Heart left ventricle (tissue), 13 donors: ENCODE measurements around the gene TAPBP.

Source experiments
- POLR2A ChIP-seq, 2 donors: fragments of 450-650 bp; IDR thresholded peaks; one replicate each; pipeline ENCODE4 v1.6.1; 2017; ENCODE audit warnings: antibody characterized with exemption in 2 of 2, mild to moderate bottlenecking in 2 of 2, moderate library complexity in 2 of 2
- TF ChIP-seq, protein P1 (sequence below), 12 donors: fragments of 200-600 bp; sonication (generic) in 4 of 12; IDR thresholded peaks; one replicate each; pipeline versions ENCODE4 v1.5.0 to v1.8.0; 2018 to 2022; ENCODE audit warnings: antibody characterized with exemption in 12 of 12, mild to moderate bottlenecking in 5 of 12
- donor health status: ischemic (EF 13 %, LVEDD 7.1; RV severe dilation, severe dysfunction).
- donor health status: DM: no; HTN: yes; CAD: no.
- donor health status: DM: no; HTN: no; CAD: no.
- donor health status: ischemic (EF 25% LVEDD 6.9; RV normal size, moderate dysfunction).
- donor health status: ischemic (EF 25% LVEDD 5.7; RV mildly dilated, moderate dysfunction).
- donor health status: ischemic (EF 35%, LVEDD 5.7; RV mildly dilated, moderate dysfunction).
- donor health status: nonischemic (EF 11% LVEDD 7.7; RV severe dilation, severe dysfunction).
- donor health status: DM: yes; HTN: yes; CAD: no.
- donor health status: PGD.
- donor health status: ischemic (EF 29% LVEDD 5.4; RV normal size, mild dysfunction).
- donor health status: nonischemic (EF 23%, LVEDD 6.1; RV moderate dilation, normal function).

- TF ChIP-seq, protein P1, sequence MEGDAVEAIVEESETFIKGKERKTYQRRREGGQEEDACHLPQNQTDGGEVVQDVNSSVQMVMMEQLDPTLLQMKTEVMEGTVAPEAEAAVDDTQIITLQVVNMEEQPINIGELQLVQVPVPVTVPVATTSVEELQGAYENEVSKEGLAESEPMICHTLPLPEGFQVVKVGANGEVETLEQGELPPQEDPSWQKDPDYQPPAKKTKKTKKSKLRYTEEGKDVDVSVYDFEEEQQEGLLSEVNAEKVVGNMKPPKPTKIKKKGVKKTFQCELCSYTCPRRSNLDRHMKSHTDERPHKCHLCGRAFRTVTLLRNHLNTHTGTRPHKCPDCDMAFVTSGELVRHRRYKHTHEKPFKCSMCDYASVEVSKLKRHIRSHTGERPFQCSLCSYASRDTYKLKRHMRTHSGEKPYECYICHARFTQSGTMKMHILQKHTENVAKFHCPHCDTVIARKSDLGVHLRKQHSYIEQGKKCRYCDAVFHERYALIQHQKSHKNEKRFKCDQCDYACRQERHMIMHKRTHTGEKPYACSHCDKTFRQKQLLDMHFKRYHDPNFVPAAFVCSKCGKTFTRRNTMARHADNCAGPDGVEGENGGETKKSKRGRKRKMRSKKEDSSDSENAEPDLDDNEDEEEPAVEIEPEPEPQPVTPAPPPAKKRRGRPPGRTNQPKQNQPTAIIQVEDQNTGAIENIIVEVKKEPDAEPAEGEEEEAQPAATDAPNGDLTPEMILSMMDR (IDR thresholded peaks at IDR 0.05) = no peak
- TF ChIP-seq POLR2A (IDR thresholded peaks at IDR 0.05) = no peak
These were observed 12.0 kb downstream of the TAPBP start for GRCh38 chr6:33301877-33302276.
